HEK293 (cell line): ENCODE data around the gene CHMP1A.
A peak's percentile ranks its signal among the peaks of the same experiment; 100 is the strongest.

Experiments
- CTCF ChIA-PET: fragments of 350-600 bp; formaldehyde crosslinking; extraction: SDS; loops from one replicate; lab custom pipeline; 2021; ENCODE audit warnings: antibody characterized with exemption; lab: Yijun Ruan, JAX
- POLR2A ChIA-PET: fragments of 300-600 bp; formaldehyde crosslinking; extraction: SDS; loops from one replicate; lab custom pipeline; 2020; ENCODE audit warnings: antibody characterized with exemption, inconsistent platforms; lab: Yijun Ruan, JAX
- H3K27ac ChIP-seq: fragments of 200-500 bp; sonication (Bioruptor generic); 2 replicates; pipeline ENCODE4 v1.5.1; 2014; ENCODE audit warnings: low read depth, low read length, control low read depth, inconsistent platforms; ENCODE audit errors: extremely low read depth
- H3K36me3 ChIP-seq, 2 experiments: fragments of 200-500 bp in 1 of 2; sonication (Bioruptor generic) in 1 of 2; 1 replicate in 1 of 2; 2 replicates in 1 of 2; pipeline ENCODE4 v1.5.1; 2014 to 2017; ENCODE audit warnings: inconsistent platforms in 2 of 2, low read length in 2 of 2; ENCODE audit not compliant: control insufficient read depth in 2 of 2, insufficient read depth in 1 of 2
- H3K4me1 ChIP-seq: fragments of 200-500 bp; sonication (Bioruptor generic); 2 replicates; pipeline ENCODE4 v1.5.1; 2014; ENCODE audit warnings: mild to moderate bottlenecking, low read length, inconsistent platforms; ENCODE audit not compliant: control insufficient read depth, insufficient read depth
- H3K4me3 ChIP-seq: 2 replicates; pipeline ENCODE4 v1.5.1; 2011; ENCODE audit warnings: low read depth, mild to moderate bottlenecking, control low read depth, low read length, moderate library complexity
- H3K9me3 ChIP-seq: fragments of 200-500 bp; sonication (Bioruptor generic); 2 replicates; pipeline ENCODE4 v1.5.1; 2014; ENCODE audit warnings: low read depth, low read length, inconsistent platforms; ENCODE audit not compliant: control insufficient read depth, insufficient read depth
- TF ChIP-seq, protein P1 (sequence below): fragments of 450-650 bp; formaldehyde crosslinking; IDR thresholded peaks from 2 replicates; pipeline ENCODE4 v1.5.1; 2016; ENCODE audit warnings: missing biosample characterization, missing genetic modification characterization
- TF ChIP-seq, protein P2 (sequence below): fragments of 450-650 bp; formaldehyde crosslinking; IDR thresholded peaks from 2 replicates; pipeline ENCODE4 v1.5.1; 2016; ENCODE audit warnings: missing biosample characterization, missing genetic modification characterization
- TF ChIP-seq, protein P3 (sequence below): fragments of 450-650 bp; formaldehyde crosslinking; IDR thresholded peaks from 2 replicates; pipeline ENCODE4 v1.5.1; 2016; ENCODE audit warnings: missing biosample characterization, missing genetic modification characterization
- TF ChIP-seq, protein P4 (sequence below): fragments of 450-650 bp; formaldehyde crosslinking; IDR thresholded peaks from 2 replicates; pipeline ENCODE4 v1.5.1; 2016; ENCODE audit warnings: missing biosample characterization, missing genetic modification characterization
- TF ChIP-seq, protein P5 (sequence below): fragments of 450-650 bp; formaldehyde crosslinking; IDR thresholded peaks from 2 replicates; pipeline ENCODE4 v1.5.1; 2017; ENCODE audit warnings: missing biosample characterization, missing genetic modification characterization

Gene CHMP1A

DNA sequence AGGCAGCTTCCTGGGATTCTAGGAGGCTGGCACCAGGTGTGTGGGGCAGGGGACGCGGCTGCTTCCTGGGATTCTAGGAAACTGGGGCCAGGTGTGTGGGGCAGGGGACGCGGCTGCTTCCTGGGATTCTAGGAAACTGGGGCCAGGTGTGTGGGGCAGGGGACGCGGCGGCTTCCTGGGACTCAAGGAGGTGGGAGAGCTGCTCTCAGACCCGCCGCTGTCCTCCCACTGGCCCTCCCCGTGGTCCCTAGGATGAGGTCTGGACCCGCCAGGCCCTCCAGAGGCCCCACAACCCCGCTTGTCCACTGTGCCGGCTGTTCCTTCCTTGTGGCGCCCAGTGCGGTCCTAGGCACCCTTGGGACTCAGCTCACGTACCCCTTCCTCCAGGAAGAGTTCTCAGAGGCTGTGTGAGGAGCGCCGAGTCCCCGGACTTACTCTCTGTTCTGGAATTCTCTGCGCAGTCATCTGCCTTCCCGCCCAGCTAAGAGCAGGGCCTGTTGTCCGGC, 43.5 kb downstream of the CHMP1A start (continued):
- TF ChIP-seq, protein P1, sequence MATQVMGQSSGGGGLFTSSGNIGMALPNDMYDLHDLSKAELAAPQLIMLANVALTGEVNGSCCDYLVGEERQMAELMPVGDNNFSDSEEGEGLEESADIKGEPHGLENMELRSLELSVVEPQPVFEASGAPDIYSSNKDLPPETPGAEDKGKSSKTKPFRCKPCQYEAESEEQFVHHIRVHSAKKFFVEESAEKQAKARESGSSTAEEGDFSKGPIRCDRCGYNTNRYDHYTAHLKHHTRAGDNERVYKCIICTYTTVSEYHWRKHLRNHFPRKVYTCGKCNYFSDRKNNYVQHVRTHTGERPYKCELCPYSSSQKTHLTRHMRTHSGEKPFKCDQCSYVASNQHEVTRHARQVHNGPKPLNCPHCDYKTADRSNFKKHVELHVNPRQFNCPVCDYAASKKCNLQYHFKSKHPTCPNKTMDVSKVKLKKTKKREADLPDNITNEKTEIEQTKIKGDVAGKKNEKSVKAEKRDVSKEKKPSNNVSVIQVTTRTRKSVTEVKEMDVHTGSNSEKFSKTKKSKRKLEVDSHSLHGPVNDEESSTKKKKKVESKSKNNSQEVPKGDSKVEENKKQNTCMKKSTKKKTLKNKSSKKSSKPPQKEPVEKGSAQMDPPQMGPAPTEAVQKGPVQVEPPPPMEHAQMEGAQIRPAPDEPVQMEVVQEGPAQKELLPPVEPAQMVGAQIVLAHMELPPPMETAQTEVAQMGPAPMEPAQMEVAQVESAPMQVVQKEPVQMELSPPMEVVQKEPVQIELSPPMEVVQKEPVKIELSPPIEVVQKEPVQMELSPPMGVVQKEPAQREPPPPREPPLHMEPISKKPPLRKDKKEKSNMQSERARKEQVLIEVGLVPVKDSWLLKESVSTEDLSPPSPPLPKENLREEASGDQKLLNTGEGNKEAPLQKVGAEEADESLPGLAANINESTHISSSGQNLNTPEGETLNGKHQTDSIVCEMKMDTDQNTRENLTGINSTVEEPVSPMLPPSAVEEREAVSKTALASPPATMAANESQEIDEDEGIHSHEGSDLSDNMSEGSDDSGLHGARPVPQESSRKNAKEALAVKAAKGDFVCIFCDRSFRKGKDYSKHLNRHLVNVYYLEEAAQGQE (tag by site-specific recombination): no peak

DNA sequence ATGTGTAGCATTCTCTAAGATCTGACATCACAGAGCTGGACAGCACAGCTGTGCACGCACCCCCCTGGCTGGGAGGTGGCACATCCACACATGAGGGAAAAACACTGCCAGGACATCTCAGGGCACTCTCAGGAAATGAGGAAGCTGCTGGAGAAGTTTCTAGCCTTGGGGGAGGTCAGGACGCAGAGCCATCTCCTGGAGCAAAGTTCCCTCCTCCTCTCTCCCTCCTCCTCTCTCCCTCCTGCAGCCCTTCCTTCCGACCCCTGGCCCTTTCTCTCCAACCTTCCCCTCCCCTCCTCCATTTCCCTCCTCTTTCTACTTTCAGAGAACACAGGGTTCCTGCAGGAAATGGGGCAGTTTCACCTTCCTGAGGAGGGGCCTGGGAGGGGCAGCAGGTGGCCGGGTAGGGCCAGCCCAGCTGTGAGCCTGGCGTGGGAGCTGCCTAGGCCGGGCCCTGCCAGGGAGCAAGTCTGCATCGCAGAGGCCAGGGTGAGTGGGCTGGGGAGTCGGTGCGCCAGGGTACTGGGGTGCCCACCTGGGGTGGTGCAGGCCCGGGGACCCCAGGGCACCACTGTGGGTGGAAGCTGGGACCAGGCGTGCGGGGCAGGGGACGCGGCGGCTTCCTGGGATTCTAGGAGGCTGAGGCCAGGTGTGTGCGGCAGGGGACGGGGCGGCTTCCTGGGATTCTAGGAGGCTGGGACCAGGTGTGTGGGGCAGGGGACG, 44.1 kb downstream of the CHMP1A start, which contains the start of gene DPEP1:
Gene DPEP1 (plus strand): TSS at position 412 of the 723 bp plus-strand sequence. CDS start 16,769 bp downstream, outside the sequence.
- POLR2A ChIA-PET: interaction anchor here (1.5 kb wide), 1 partner anchor 22 kb away, joined by 4 read pairs; no protein-coding TSS in a partner anchor
- no peak within 1 kb of the TSS for H3K27ac ChIP-seq
- CTCF ChIA-PET: interaction anchor here (2.0 kb wide), 1 partner anchor 15 kb away, joined by 5 read pairs; no protein-coding TSS in a partner anchor

More for the DNA sequence above, 44.1 kb downstream of the CHMP1A start, which contains the start of gene DPEP1:
- H3K4me1 ChIP-seq: peaks cover 3% of the 10 kb centered on the region; the same call in 1 of the 2 replicates
- TF ChIP-seq, protein P2, sequence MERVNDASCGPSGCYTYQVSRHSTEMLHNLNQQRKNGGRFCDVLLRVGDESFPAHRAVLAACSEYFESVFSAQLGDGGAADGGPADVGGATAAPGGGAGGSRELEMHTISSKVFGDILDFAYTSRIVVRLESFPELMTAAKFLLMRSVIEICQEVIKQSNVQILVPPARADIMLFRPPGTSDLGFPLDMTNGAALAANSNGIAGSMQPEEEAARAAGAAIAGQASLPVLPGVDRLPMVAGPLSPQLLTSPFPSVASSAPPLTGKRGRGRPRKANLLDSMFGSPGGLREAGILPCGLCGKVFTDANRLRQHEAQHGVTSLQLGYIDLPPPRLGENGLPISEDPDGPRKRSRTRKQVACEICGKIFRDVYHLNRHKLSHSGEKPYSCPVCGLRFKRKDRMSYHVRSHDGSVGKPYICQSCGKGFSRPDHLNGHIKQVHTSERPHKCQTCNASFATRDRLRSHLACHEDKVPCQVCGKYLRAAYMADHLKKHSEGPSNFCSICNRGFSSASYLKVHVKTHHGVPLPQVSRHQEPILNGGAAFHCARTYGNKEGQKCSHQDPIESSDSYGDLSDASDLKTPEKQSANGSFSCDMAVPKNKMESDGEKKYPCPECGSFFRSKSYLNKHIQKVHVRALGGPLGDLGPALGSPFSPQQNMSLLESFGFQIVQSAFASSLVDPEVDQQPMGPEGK (tag by site-specific recombination): no peak
- TF ChIP-seq, protein P3, sequence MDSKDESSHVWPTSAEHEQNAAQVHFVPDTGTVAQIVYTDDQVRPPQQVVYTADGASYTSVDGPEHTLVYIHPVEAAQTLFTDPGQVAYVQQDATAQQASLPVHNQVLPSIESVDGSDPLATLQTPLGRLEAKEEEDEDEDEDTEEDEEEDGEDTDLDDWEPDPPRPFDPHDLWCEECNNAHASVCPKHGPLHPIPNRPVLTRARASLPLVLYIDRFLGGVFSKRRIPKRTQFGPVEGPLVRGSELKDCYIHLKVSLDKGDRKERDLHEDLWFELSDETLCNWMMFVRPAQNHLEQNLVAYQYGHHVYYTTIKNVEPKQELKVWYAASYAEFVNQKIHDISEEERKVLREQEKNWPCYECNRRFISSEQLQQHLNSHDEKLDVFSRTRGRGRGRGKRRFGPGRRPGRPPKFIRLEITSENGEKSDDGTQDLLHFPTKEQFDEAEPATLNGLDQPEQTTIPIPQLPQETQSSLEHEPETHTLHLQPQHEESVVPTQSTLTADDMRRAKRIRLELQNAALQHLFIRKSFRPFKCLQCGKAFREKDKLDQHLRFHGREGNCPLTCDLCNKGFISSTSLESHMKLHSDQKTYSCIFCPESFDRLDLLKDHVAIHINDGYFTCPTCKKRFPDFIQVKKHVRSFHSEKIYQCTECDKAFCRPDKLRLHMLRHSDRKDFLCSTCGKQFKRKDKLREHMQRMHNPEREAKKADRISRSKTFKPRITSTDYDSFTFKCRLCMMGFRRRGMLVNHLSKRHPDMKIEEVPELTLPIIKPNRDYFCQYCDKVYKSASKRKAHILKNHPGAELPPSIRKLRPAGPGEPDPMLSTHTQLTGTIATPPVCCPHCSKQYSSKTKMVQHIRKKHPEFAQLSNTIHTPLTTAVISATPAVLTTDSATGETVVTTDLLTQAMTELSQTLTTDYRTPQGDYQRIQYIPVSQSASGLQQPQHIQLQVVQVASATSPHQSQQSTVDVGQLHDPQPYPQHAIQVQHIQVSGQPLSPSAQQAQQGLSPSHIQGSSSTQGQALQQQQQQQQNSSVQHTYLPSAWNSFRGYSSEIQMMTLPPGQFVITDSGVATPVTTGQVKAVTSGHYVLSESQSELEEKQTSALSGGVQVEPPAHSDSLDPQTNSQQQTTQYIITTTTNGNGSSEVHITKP (tag by site-specific recombination): peak; percentile 31; the same call in 1 of the 2 replicates
- TF ChIP-seq, protein P4, sequence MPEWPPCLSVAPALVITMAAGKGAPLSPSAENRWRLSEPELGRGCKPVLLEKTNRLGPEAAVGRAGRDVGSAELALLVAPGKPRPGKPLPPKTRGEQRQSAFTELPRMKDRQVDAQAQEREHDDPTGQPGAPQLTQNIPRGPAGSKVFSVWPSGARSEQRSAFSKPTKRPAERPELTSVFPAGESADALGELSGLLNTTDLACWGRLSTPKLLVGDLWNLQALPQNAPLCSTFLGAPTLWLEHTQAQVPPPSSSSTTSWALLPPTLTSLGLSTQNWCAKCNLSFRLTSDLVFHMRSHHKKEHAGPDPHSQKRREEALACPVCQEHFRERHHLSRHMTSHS (tag by site-specific recombination): no peak
- TF ChIP-seq, protein P1 (tag by site-specific recombination): no peak
- TF ChIP-seq, protein P5, sequence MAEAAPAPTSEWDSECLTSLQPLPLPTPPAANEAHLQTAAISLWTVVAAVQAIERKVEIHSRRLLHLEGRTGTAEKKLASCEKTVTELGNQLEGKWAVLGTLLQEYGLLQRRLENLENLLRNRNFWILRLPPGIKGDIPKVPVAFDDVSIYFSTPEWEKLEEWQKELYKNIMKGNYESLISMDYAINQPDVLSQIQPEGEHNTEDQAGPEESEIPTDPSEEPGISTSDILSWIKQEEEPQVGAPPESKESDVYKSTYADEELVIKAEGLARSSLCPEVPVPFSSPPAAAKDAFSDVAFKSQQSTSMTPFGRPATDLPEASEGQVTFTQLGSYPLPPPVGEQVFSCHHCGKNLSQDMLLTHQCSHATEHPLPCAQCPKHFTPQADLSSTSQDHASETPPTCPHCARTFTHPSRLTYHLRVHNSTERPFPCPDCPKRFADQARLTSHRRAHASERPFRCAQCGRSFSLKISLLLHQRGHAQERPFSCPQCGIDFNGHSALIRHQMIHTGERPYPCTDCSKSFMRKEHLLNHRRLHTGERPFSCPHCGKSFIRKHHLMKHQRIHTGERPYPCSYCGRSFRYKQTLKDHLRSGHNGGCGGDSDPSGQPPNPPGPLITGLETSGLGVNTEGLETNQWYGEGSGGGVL (tag by site-specific recombination): peak; percentile 69; the same call in 1 of the 2 replicates
- H3K4me3 ChIP-seq: no peak within 1 kb of the TSS
- H3K9me3 ChIP-seq: no peaks in the 10 kb centered on the region
- no peaks in the 10 kb centered on the region for H3K36me3 ChIP-seq
